ENCODE results near the gene LIN28B.
A peak's percentile ranks its signal among the peaks of the same experiment; 100 is the strongest.
"Not testable (repeated sequence)": the region's sequence is repeated elsewhere in the genome, so short reads cannot be mapped to it uniquely, and the experiment has no call there.

The LIN28B gene, protein sequence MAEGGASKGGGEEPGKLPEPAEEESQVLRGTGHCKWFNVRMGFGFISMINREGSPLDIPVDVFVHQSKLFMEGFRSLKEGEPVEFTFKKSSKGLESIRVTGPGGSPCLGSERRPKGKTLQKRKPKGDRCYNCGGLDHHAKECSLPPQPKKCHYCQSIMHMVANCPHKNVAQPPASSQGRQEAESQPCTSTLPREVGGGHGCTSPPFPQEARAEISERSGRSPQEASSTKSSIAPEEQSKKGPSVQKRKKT

DNA sequence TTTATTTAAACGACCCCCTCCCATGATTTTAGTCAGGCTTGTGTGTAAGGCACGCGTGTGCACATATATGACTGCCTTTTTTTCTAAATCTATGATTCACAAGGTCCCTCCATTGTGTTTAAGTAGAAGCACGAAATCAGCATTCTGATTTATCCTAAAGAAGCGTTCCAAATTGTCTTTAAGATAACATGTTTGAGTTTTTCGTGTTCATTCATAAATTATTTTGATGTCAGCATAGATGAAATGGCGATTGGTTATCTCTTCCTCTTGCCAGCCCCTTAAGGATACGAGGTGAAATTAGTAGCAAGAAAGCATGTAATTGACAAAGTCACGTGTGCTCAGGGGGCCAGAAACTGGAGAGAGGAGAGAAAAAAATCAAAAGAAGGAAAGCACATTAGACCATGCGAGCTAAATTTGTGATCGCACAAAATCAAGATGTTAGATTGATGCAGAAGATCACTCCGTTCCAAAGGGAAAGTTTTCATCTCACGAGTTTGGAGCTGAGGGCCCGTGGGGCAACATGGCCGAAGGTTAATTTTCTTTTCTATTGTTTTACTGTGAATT lies at the start of gene LIN28B:
Gene LIN28B, plus strand, starts transcription at position 377 of the 564 bp plus-strand sequence. Its CDS starts 144 bp downstream, at position 521.
- no peak for DNase-seq

- DNase-seq: no peak
Observed at GRCh38 chr6:104908031-104908887, 48.6 kb upstream of the LIN28B start.

DNA sequence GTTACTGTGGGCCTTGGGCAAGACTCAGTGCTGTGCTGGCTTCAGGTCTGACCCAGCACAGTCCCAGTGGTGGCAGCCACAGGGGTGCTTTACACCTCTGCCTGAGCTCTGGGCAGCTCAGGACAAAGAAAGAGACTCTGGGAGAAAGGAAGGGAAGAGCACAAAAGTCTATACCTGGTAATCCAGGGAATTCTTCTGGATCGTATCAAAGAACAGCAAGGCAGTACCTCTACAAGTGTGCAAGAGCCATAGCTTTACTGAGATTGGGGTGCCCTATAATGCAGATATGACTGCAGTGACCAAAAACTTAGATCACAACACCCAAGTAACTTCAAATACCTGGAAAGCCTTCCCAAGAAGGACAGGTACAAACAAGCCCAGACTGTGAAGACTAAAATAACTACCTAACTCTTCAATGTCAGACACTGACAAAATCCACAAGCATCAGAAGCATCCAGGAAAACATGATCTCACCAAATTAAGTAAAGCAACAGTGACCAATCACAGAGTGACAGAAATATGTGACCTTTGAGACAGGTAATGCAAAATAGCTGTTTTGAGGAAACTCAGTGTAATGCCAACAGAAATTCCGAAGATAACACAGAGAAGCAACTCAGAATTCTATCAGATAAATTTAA lies 47.9 kb upstream of the LIN28B start:
- DNase-seq: no peak

DNA sequence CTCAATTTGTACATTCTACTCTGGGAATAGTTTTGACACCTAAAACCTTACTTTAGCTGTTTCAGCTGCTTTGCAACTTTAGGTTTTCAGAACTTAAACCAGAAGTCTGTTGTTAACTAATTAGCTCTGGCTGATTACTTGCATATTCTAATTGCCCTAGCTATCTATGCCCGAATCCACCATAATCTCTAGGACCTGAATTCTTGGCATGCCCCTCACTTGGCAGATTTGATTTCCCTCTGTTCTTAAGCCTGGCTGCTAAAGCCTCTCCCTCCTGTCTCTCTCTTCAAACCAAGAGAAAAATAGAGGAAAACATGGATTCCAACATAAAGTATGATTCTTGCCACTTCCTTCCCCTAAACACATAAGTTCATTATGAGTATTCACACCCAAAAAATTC lies 35.0 kb upstream of the LIN28B start:
- no peak for DNase-seq

GRCh38 chr6:104928141-104928540 lies 28.8 kb upstream of the LIN28B start:
- no peak for DNase-seq

- no peak for DNase-seq
Observed at GRCh38 chr6:104929353-104929752, 27.6 kb upstream of the LIN28B start.

GRCh38 chr6:104930939-104931338 lies 26.0 kb upstream of the LIN28B start:
- no peak for DNase-seq

DNA sequence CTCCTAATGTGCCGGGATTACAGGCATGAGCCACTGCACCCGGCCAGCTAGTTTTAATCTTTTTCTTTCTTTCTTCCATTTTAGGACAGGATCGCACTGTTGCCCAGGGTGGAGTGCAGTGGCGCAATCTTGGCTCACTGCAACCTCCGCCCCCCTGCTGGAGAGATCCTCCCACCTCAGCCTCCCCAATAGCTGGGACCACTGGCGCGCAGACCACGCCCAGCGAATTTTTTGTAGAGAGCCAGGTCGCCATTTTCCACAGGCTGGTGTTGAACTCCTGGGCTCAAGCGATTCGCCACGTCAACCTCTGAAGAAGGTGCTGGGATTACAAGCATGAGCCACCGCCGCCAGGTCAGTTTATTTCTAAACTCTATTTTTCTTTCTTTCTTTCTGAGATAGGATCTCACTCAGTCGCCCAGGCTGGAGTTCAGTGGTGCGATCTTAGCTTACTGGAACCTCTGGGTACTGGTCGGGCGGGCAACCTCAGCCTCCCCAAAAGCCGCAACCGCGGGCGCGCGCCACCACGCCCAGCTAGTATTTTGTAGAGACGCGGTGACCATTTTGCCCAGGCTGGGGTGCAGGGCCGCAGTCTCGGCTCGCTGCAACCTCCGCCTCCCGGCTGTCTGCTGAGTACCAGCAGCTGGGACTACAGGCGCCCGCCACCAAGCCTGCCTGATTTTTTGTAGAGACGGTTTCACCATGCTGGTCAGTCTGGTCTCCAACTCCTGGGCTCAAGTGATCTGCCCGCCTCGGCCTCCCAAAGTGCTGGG lies 20.0 kb upstream of the LIN28B start:
- no peak for DNase-seq

GRCh38 chr6:104940238-104940892 lies 16.5 kb upstream of the LIN28B start:
- DNase-seq: no peak

DNA sequence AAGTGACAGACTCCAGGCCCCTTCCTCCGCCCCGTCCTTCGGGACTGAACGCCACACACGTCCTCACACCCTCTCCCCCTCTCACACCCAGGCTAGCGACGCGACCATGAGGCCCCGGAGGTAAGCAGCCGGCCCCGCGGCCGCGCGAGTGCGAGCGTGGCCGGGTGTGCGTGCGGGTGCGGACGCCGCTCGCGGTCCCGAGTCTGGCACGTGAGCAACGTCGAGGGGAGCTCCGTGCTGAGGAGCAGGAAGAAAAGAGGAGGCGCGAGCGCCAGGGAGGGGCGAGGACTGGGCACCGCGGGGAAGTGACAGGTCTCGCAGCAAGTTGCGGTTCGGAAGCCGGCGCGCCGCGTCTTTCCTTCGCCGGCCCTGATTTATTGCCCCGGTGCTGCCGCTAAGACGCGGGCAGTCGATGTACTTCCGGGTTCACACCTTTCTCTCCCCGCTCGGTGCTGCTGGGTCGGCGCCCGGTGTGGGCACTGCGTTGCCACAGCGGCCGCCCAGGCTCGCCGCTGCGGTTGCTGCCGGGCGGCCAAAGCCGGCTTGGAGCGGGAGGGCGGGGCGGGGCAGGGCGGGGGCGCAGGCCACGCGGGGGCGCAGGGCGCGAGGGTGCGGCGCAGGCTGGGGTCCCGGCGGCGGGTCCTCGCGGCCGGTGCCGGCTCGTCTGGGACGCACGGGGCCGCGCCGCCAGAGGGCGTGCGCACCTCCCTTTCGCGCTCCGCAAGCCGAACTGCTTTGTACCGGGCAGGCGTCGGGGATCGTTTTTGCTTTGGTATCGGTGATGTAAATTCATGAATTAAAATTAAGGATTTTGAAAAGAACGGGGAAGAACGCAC lies 15.8 kb upstream of the LIN28B start:
- DNase-seq: peak; percentile 67

GRCh38 chr6:104941729-104942091 lies 15.2 kb upstream of the LIN28B start:
- DNase-seq: no peak

- DNase-seq: no peak
Observed at GRCh38 chr6:104943781-104944180, 13.1 kb upstream of the LIN28B start.

GRCh38 chr6:104949206-104949605 lies 7.7 kb upstream of the LIN28B start:
- no peak for DNase-seq

- DNase-seq: no peak
Observed at GRCh38 chr6:104951677-104952076, 5.2 kb upstream of the LIN28B start.

DNA sequence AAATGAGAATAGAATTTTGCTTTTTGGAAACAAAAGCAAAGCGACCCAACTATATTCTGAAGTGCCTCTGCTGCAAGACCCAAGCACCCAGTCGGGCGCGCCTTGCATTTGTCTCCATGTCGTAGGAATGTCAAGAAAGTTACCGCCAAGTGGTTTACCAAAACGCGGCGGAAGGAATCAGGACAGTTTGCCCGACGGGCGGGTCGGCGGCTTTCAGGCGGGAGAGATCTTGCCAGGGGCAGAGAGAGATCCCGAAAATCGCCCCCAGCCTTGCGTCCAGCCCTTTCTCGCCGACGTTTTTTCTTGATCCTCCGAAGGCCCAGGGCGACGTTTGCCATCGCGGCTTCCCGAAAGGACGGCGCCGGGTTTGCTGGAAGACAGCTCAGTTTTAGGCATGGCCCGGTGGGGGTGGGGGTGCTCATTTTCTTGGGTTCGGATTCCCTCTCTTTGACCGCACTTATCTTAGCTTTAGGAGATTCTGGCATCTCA lies 4.0 kb upstream of the LIN28B start:
- DNase-seq: no peak

GRCh38 chr6:104953400-104954189 lies 3.3 kb upstream of the LIN28B start:
- DNase-seq: not testable (repeated sequence)

DNA sequence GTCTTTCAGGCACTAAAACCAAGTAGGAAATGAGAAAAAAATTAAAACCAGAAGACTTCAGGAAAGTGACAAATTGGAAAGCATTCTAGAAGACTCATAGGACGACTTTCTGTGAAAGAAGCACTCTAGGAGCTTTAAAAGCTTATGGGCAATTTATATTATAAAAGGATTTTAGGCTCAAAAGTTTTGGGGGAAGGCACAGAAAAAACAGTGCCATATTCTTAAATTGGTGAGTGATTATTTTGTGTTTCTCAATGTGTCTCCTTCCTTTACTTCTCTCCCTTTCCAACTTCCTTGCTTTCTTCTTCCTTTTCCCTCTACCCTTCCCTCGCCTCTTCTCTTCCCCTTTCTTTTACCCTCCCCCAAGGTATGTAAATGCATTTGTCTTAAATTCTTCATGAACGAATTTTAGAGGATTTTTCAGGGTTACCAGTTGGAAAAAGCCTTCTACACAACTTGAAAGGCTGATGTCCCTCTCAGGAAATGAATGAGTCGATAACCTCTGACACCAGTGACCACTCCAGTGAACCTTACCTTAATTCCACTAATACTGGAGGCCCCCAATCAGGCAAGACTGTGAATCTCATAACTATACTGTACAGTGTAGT lies 2.6 kb upstream of the LIN28B start:
- no peak for DNase-seq

DNA sequence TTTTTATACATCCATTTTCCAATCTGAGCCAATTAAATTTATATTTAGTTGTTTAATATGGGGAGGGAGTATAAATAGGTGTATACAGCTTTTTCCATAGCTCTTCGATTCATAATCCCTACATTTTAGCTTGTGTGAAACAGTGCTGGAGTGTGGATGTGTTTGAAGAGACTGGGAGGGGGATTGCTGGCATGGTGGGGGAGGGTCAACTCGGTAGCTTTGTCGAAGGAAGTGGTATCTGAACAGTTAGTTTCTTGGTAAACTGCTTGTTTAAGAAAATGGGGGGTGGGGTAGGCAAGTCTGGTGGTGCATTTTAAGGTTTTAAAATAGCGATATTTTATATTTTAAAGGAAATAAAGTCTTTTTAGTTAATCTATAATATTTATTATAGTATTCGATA lies 1.4 kb upstream of the LIN28B start:
- no peak for DNase-seq

DNA sequence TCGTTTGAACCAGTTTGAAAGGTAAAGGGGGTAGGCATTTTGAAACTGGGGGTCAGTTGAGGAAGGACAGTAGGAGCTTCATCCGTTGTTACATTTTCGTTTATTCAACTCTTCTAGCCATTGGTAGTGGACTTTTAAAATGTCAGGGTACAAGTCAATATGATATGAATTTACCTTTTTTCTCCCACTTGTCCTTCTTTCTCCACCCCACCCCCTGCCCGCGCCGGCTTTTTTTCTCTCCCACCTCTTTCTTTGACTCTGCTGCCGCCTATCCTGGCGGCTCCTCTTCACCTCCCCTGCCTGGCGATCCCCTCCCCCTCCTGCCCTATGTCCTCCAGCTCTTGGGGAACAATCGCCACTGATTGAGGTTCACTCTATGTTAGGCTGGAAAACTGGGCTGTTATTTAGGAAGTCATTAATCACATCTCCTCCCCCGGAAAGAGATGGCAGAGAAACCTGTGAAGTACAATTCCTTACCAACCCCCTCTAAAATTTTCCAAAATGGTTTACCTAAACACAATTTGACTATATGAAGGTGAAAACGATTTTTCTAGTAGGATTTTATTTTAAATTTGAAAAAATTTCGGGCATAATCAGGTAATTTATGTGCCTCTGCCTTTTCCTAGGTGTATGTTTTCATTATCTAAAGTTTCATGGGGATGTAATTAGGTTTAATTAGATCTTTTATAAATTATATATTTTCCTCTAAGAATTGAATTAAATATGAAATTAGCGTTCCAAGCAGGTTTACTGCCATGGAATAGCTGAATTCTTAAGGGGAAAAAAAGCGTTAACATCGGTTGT lies 778 bp upstream of the LIN28B start:
- DNase-seq: no peak
